Measurements from ENCODE around the gene PSMD1. TPM values are rescaled to one million over a fixed set of nuclear protein-coding genes. Genes with fewer than 3 reads are reported as not detected.
"Not testable (repeated sequence)": the region's sequence is repeated elsewhere in the genome, so short reads cannot be mapped to it uniquely, and the experiment has no call there.

Gene PSMD1
- total RNA-seq, 4 donors from 2014 or later: 47.9 to 79.3 (median 61.9) TPM

GRCh38 chr2:231177156-231178025, 120.7 kb downstream of the PSMD1 start:
- Histone ChIP-seq H3K4me3 (no peak overlapping the region), H3K27ac (no peak overlapping the region), H3K27me3 (no peaks in the 10 kb centered on the region), H3K4me1 (no peaks in the 10 kb centered on the region), H3K9me3 (no peaks in the 10 kb centered on the region), H3K36me3 (peaks cover 0 to 36% (median 0%) of the 10 kb centered on the region in 3 donors)
- no peak for DNase-seq (ENCODE audit: low spot score in 2 of 2)
- TF ChIP-seq CTCF (IDR thresholded peaks at IDR 0.05): no peak
- no peak for TF ChIP-seq POLR2A (IDR thresholded peaks at IDR 0.05)
- no peak for TF ChIP-seq EP300 (IDR thresholded peaks at IDR 0.05)
- 81 to 83% methylated on average over 11 of the region's 11 CpGs for WGBS, 2 donors

GRCh38 chr2:231178805-231179204, 122.1 kb downstream of the PSMD1 start:
- H3K27me3 ChIP-seq; H3K4me3 ChIP-seq; H3K4me1 ChIP-seq; H3K9me3 ChIP-seq; H3K27ac ChIP-seq; DNase-seq (ENCODE audit: low spot score in 2 of 2): not testable (repeated sequence)
- H3K36me3 ChIP-seq: peaks cover 0 to 24% (median 0%) of the 10 kb centered on the region in 3 donors
- WGBS, 2 donors: 87% methylated on average over 5 of the region's 5 CpGs

- H3K4me3 ChIP-seq: no peak overlapping the region
- H3K36me3 ChIP-seq: no peaks in the 10 kb centered on the region
- 59 to 66% methylated on average over 12 of the region's 12 CpGs for WGBS, 2 donors
- peaks cover 0 to 16% (median 3%) of the 10 kb centered on the region in 4 donors for H3K4me1 ChIP-seq
- H3K27me3 ChIP-seq: no peaks in the 10 kb centered on the region
- DNase-seq (ENCODE audit: low spot score in 2 of 2): peak in 1 of 2 donors; percentile 52
- TF ChIP-seq CTCF (IDR thresholded peaks at IDR 0.05): no peak
- TF ChIP-seq EP300 (IDR thresholded peaks at IDR 0.05): peak in 1 of 2 donors; percentile 51
- no peak for TF ChIP-seq POLR2A (IDR thresholded peaks at IDR 0.05)
- no peaks in the 10 kb centered on the region for H3K9me3 ChIP-seq
- no peak overlapping the region for H3K27ac ChIP-seq
Observed at GRCh38 chr2:231181860-231182512, 125.3 kb downstream of the PSMD1 start.

GRCh38 chr2:231182513-231182899, 125.8 kb downstream of the PSMD1 start:
- no peaks in the 10 kb centered on the region for H3K27me3 ChIP-seq

GRCh38 chr2:231183851-231184250, 127.2 kb downstream of the PSMD1 start:
- Histone ChIP-seq H3K9me3 (no peaks in the 10 kb centered on the region), H3K27ac (no peak overlapping the region), H3K27me3 (no peaks in the 10 kb centered on the region), H3K36me3 (no peaks in the 10 kb centered on the region), H3K4me1 (peaks cover 0 to 21% (median 3%) of the 10 kb centered on the region in 4 donors), H3K4me3 (no peak overlapping the region)
- DNase-seq (ENCODE audit: low spot score in 2 of 2): no peak
- no peak for TF ChIP-seq POLR2A (IDR thresholded peaks at IDR 0.05)
- TF ChIP-seq CTCF (IDR thresholded peaks at IDR 0.05): no peak
- TF ChIP-seq EP300 (IDR thresholded peaks at IDR 0.05): no peak
- 89 to 90% methylated on average over 8 of the region's 8 CpGs for WGBS, 2 donors

More at GRCh38 chr2:231182513-231182899, 125.8 kb downstream of the PSMD1 start:
- no peaks in the 10 kb centered on the region for H3K36me3 ChIP-seq
- peaks cover 0 to 16% (median 3%) of the 10 kb centered on the region in 4 donors for H3K4me1 ChIP-seq
- TF ChIP-seq POLR2A (IDR thresholded peaks at IDR 0.05): no peak
- no peak for TF ChIP-seq CTCF (IDR thresholded peaks at IDR 0.05)
- H3K4me3 ChIP-seq: no peak overlapping the region
- 78 to 85% methylated on average over 8 of the region's 8 CpGs for WGBS, 2 donors
- H3K27ac ChIP-seq: no peak overlapping the region
- no peak for DNase-seq (ENCODE audit: low spot score in 2 of 2)
- H3K9me3 ChIP-seq: no peaks in the 10 kb centered on the region
